GM19035 (cell line): ENCODE data around the gene MAD1L1.

ENCODE experiments used
- ATAC-seq: cut with Tn5 transposase; IDR thresholded peaks from one replicate; pipeline ENCODE4 v1.9.1; 2021; ENCODE audit not compliant: unreplicated experiment

MAD1L1 gene

GRCh38 chr7:1965579-1966294, 267.0 kb downstream of the MAD1L1 start:
- ATAC-seq: no peak

DNA sequence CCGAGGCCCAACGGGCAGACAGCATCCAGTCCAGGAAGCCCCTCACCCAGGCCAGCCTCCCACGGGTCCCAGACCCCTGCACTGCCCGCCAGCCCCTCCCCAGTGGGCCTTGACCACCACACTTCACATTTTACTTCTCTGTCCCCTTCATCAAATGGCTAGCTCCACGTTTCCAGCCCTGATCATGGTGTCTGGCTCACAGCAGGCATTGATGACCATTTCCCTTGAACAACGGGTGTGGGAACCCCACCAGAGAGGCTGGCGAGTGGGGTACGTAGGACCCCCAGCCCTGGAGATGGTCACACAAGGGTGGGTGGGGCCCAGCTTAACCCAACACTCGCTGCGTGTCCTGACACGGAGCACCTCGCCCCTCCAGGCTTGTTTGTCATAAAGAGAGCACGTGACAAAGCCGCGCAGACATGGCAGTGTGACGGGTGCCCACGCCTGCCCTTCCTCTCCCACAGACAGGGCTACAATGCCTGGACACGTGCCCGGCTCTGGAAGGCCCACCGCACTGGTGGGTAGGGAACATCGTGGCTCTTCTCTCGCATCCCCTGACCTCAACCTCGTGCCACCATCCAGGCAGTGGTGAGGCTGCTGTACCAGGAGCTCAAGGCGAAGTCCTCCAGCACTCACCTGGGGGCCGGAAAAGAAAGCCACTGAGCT, 267.7 kb downstream of the MAD1L1 start:
- no peak for ATAC-seq

- ATAC-seq: no peak
Observed at GRCh38 chr7:1964211-1964912, 268.4 kb downstream of the MAD1L1 start.

GRCh38 chr7:1963575-1963974, 269.2 kb downstream of the MAD1L1 start:
- ATAC-seq: no peak

GRCh38 chr7:1961701-1962276, 271.0 kb downstream of the MAD1L1 start:
- ATAC-seq: no peak

DNA sequence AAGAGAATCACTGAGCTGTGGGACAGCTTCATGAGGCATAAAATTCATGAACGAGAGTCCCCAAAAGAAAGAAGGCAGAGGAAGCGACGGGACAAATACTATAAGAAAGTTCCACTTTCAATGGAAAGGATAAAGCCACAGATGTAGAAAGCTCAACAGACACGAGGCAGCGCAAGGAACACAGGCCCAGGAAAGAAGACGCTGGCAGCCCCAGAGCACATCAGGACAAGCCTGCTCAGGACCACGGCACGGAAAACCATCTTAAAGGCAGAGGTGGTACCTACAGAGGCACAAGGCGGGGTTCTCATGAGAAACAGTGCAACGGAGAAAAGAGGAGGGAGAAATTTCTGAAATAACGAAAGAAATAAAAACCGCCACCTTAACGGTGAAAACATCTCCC, 273.4 kb downstream of the MAD1L1 start:
- no peak for ATAC-seq

DNA sequence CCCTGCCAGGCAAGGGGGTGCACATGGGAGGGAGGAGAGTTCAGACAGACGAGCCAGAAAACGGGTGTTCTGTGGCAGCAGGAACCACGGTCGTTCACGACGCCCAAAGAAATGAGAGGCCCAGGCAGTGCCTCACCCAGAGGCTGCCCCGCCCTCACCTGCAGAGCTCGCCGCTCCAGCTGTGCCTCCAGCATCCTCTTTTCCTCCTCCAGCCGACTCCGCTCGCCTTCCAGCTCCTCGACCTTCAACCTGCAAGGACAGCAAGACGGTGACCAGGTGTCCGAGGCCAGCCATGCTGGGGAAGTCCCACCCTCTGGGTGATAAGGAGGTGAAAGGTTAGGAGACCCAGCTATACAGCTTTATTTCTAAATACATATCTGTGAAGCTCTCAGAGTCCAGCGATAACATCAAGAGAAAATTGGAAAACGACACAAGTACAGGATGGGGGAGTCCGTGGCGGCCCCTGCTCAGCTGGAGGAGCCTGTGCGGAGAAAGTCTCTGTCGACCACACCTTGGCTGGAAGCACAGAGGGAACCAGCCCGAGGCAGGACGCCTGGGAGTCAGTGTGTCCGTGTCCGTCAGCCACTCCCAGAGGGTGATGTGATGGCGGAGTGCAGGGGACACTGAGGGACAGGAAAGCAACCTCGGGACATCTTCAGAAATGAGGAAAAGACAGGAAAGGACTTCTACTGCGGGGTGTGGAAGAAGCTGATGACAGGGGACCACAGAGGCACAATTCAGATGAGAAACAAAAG, 275.1 kb downstream of the MAD1L1 start:
- no peak for ATAC-seq

DNA sequence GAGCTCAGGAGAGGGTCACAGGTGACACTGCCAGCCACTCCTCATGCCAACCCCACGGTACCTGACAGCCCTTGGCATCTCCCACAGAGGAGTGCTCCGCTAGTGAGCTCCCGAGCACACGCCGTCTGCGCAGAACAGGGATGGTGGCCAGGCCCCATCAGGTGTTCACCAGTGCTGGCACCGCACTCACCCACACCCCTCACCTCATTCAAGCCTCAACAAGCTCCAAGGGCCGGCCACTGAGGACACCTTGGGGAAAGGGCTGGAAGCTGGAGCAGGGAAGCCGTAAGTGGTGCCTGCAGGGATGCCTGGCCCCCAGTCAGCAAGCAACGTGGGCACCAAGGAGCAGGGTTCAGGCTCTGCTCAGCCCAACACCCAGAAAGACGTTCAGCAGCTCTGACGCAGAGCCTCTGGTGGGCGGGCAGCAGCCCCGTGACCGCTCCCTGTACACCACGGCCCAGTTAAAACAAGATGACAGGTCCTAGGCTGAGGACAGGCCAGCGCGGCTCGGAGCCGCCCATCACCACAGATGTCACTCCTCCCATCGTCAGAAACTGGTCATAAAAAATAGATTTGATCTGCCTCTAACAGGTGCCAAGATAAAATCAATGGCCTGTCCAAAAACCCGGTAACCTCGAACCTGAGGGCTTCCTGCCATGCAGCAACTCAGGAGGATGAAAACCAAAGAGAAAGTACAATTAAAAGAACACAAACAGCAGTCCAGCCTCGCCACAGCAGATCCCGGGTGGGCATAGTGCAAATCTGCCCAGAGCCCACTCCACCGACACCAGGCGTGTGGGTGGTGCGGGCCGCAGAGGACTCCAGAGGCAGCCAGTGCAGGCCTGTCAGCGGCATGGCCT, 275.9 kb downstream of the MAD1L1 start:
- ATAC-seq: no peak

- no peak for ATAC-seq
Observed at GRCh38 chr7:1956141-1956540, 276.6 kb downstream of the MAD1L1 start.

GRCh38 chr7:1954366-1955004, 278.3 kb downstream of the MAD1L1 start:
- ATAC-seq: no peak

GRCh38 chr7:1953199-1954190, 279.2 kb downstream of the MAD1L1 start:
- no peak for ATAC-seq

- ATAC-seq: no peak
Observed at GRCh38 chr7:1952781-1953180, 280.0 kb downstream of the MAD1L1 start.

DNA sequence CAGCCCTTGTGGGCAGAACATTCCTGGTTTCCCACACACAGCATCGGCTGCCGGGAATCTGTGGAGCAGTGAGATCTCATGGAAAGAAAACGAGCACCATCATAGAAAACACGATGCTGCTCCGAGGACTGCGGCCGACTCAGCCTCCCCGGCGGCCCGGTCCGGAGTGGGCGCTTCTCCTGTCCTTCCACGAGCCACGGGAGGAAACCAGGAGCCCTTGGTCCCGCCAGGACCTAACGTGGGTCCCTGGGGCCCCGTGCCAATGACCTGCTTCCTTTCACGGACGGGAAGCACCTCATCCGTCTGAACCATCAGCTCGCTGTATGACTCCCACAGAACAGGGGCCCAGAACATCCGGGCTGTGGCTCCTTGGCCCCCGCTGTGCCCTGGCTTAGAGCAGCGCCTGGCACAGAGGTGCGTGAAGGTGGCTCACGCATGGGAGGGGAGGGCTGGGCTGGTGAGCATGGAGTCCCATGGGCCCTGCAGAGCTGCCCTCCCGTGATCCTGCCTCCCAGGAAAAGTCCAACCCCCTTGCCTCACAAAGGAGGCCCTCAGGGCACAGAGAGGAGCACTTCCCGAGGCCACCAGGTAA, 280.5 kb downstream of the MAD1L1 start:
- ATAC-seq: no peak

DNA sequence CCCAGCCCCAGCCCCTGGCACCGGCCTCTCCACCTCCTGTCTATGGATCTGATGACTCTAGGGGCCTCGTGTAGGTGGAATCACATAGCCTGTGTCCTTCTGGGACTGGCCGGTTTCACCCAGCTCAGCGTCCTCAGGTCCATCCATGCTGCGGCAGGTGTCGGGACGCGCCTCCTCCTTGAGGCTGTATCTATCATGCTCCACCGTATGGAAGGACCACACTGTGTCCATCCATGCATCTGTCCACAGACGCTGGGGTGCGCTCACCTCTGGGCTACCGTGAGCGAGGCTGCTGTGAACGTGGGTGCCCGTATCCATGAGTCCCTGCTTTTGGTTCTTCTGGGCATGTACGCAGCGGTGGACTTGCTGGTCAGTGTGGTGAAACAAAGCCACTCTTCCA, 281.1 kb downstream of the MAD1L1 start:
- ATAC-seq: no peak

- ATAC-seq: no peak
Observed at GRCh38 chr7:1951159-1951536, 281.6 kb downstream of the MAD1L1 start.

DNA sequence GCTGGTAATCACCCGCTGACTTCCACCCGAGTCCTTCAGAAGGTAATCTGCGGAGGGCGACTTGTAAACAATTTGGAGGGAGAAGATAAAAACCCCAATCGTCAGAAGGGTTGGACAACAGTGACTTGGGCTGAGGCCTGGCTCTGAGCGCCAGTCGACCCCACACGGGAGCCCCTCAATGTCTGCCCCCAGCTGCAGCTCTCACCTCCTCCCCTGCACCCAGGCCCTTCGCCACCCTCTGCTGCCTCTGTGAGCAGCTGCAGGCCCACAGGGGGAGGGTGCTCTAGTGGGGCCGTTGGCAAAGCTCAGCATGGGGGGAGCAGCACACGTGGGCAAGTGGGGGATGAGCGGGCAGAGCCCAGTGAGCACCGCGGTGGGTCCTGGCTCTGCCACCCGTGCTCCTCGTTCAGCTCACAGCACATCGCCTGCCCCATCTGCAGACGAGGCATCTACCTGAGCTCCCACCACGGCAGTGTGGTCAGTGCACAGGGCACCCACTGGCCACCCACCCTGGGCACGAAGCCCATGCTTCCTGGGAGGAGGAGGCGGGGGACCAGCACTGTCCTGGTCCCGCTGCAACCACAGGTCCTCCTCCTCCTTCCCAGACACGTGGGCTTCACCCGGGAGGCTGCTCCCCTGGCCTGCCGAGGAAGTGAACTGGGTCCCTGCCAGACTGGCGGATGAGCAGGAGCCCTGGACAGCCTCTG, 282.1 kb downstream of the MAD1L1 start:
- no peak for ATAC-seq

DNA sequence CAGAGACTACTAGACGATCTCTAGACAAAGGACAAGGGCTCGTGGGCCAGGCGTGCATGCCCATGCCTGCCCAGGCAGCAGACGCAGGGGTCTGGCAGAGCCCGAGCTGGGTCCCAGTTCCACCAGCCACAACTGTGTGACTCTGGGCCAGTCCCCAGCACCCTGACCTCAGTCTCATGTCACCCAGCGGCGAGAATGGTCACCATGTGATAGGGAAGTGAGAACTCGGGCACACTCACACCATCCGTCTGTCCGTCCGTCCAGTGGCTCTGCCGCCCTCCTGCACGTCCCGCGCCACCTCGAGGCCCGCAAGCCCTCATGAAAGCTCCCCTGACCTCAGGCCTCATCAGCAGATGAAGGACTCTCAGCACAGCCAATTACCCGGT, 282.7 kb downstream of the MAD1L1 start:
- no peak for ATAC-seq

- ATAC-seq: no peak
Observed at GRCh38 chr7:1949681-1950055, 283.1 kb downstream of the MAD1L1 start.
